ENCODE data around the gene KIAA1217.

KIAA1217 gene

GRCh38 chr10:24575481-24576002, 366.6 kb downstream of the KIAA1217 start:
- no peak for DNase-seq (ENCODE audit: insufficient read length, low spot score)

GRCh38 chr10:24579448-24579847, 370.5 kb downstream of the KIAA1217 start:
- FAIRE-seq: no peak
- no peak for TF ChIP-seq CTCF (IDR thresholded peaks at IDR 0.05; ENCODE audit: insufficient read depth, missing control alignments)
- DNase-seq (ENCODE audit: insufficient read length, low spot score): no peak

More at GRCh38 chr10:24575481-24576002, 366.6 kb downstream of the KIAA1217 start:
- no peak for TF ChIP-seq CTCF (IDR thresholded peaks at IDR 0.05; ENCODE audit: insufficient read depth, missing control alignments)
- no peak for FAIRE-seq

GRCh38 chr10:24579906-24580305, 371.0 kb downstream of the KIAA1217 start:
- no peak for TF ChIP-seq CTCF (IDR thresholded peaks at IDR 0.05; ENCODE audit: insufficient read depth, missing control alignments)
- no peak for DNase-seq (ENCODE audit: insufficient read length, low spot score)
- FAIRE-seq: no peak

GRCh38 chr10:24589265-24589664, 380.3 kb downstream of the KIAA1217 start:
- DNase-seq (ENCODE audit: insufficient read length, low spot score) (no peak), FAIRE-seq (no peak)
- no peak for TF ChIP-seq CTCF (IDR thresholded peaks at IDR 0.05; ENCODE audit: insufficient read depth, missing control alignments)

- DNase-seq (ENCODE audit: insufficient read length, low spot score): no peak
- no peak for FAIRE-seq
Observed at GRCh38 chr10:24590697-24591457, 381.9 kb downstream of the KIAA1217 start.

GRCh38 chr10:24596217-24596930, 387.4 kb downstream of the KIAA1217 start:
- DNase-seq (ENCODE audit: insufficient read length, low spot score): no peak
- FAIRE-seq: no peak
- no peak for TF ChIP-seq CTCF (IDR thresholded peaks at IDR 0.05; ENCODE audit: insufficient read depth, missing control alignments)

More at GRCh38 chr10:24590697-24591457, 381.9 kb downstream of the KIAA1217 start:
- no peak for TF ChIP-seq CTCF (IDR thresholded peaks at IDR 0.05; ENCODE audit: insufficient read depth, missing control alignments)
